T-helper 2 cell treated with Interferon-gamma antibody and Interleukin-4, amounts not matched to agents 100 ng/mL and 5 ng/mL, for 36 hours (primary cell): ENCODE results near the gene FAM131A. TPM values are rescaled to one million over a fixed set of nuclear protein-coding genes. Genes with fewer than 3 reads are reported as not detected.
"Not testable (repeated sequence)": the region's sequence is repeated elsewhere in the genome, so short reads cannot be mapped to it uniquely, and the experiment has no call there.

Source experiments
- intact Hi-C: fragments of 100-400 bp; cut with micrococcal nuclease; formaldehyde crosslinking; loops from one replicate; pipeline ENCODE4 v1.15.1; 2023
- total RNA-seq: library from RNA; stranded (reverse); gene quantifications from 2 replicates; pipeline ENCODE4 v1.2.3, GENCODE V29; 2022

FAM131A gene
- total RNA-seq, 1 donor from 2014 or later = 5.3 TPM

DNA sequence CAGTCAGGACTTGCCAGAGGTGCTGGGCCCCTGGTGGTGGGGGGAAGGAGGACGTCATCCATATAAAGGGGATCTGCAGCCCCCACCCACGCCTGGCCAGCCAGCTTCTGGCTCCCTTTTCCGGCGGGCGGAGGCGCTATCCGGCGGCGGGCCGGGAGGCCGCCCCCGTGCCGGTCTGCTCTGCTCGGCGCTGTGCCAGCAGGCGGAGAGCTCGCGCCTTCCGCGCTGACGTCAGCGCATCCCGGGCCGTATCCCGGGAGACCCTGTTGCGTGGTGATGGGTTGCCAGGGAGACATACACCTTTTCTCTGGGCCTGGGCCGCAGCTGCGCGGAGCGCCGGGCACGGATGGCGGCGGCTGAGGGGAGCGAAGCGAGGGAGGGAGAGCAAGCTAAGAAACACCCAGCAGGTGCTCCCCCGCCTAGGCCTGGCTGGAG, 1.1 kb downstream of the FAM131A start:
- intact Hi-C loops = no loop called here

DNA sequence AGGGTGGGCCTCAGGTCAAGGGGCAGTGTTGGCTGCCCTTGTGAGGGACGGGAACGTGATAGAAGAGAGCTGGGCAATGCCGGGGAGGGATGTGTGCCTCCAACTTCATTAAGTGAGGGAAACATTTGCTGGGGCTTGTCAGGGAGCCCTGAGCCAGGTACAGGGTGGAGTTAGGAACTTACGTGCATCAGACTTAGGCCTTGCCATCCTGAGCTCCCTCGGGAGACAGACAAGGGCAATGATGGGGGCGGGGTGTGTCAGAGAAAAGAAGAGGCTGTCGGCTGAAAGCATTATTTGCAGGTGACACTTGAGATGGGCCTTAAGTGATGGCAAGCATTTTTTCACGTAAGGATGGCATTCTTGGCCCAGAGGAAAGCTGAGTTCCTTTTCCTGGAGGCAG, 1.6 kb downstream of the FAM131A start:
- intact Hi-C loops = no loop called here

DNA sequence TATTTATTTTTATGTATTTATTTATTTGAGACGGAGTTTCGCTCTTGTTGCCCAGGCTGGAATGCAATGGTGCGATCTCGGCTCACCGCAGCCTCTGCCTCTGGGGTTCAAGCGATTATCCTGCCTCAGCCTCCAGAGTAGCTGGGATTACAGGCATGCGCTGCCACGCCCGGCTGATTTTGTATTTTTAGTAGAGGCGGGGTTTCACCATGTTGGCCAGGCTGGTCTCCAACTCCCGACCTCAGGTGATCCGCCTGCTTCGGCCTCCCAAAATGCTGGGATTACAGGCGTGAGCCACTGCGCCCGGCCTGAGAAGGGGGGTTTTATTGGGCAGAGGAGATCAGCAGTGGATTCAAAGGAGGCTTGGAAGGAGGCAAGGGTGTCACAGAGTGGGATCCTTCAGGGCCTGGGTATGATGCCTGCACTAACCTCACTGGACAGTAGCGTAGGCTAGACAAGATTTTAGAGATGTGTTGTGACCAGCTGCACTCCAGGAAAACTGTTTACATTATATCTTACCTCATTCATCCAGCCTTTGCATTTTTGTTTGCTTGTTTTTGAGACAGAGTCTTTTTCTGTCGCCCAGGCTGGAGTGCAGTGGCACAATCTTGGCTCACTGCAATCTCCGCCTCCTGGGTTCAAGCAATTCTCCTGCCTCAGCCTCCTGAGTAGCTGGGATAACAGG, 2.2 kb downstream of the FAM131A start:
- intact Hi-C loops = not testable (repeated sequence)

DNA sequence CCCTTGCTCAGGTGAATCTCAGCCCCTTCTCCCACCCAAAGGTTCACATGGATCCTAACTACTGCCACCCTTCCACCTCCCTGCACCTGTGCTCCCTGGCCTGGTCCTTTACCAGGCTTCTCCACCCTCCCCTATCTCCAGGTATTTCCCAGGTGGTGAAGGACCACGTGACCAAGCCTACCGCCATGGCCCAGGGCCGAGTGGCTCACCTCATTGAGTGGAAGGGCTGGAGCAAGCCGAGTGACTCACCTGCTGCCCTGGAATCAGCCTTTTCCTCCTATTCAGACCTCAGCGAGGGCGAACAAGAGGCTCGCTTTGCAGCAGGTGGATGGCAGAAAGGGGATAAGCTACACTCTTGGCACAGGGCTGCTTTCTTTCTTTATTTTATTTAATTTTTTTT, 4.5 kb downstream of the FAM131A start:
- intact Hi-C loops = no loop called here

DNA sequence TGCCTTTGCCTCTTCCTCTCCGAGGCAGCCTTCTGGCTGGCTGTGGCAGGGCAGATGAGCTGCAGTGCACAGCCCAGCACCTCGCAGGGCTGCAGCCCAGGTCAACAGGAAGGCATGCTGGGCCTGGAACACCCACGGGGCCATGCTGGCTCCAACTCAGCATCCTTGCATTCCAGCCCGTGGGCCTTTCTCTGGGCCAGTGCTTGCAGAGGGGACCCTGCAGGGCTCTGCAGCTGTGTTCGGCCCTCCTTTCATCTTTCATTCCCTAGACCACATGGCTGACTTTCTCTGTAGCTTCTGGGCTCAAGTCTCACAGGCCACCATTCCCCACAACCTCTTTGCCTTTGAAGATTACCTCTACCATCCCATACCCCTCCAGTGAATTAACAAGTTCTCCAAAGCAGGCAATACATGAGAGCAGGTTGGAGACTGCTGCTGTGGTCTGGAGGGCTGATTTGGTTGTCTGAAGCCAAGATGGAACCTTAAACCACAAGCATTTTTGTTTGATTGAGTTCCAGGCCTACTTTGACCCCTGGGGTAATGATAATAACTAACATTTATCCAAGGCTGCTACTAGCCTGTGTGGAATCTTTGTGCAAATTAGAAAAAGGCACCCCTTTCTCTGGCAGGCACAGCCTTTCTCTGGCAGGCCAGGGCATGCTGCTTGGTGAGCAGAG, 5.9 kb downstream of the FAM131A start:
- intact Hi-C loops = no loop called here

DNA sequence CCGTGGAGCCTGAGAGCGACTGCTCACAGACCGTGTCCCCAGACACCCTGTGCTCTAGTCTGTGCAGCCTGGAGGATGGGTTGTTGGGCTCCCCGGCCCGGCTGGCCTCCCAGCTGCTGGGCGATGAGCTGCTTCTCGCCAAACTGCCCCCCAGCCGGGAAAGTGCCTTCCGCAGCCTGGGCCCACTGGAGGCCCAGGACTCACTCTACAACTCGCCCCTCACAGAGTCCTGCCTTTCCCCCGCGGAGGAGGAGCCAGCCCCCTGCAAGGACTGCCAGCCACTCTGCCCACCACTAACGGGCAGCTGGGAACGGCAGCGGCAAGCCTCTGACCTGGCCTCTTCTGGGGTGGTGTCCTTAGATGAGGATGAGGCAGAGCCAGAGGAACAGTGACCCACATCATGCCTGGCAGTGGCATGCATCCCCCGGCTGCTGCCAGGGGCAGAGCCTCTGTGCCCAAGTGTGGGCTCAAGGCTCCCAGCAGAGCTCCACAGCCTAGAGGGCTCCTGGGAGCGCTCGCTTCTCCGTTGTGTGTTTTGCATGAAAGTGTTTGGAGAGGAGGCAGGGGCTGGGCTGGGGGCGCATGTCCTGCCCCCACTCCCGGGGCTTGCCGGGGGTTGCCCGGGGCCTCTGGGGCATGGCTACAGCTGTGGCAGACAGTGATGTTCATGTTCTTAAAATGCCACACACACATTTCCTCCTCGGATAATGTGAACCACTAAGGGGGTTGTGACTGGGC, 7.3 kb downstream of the FAM131A start:
- intact Hi-C loops = no loop called here

DNA sequence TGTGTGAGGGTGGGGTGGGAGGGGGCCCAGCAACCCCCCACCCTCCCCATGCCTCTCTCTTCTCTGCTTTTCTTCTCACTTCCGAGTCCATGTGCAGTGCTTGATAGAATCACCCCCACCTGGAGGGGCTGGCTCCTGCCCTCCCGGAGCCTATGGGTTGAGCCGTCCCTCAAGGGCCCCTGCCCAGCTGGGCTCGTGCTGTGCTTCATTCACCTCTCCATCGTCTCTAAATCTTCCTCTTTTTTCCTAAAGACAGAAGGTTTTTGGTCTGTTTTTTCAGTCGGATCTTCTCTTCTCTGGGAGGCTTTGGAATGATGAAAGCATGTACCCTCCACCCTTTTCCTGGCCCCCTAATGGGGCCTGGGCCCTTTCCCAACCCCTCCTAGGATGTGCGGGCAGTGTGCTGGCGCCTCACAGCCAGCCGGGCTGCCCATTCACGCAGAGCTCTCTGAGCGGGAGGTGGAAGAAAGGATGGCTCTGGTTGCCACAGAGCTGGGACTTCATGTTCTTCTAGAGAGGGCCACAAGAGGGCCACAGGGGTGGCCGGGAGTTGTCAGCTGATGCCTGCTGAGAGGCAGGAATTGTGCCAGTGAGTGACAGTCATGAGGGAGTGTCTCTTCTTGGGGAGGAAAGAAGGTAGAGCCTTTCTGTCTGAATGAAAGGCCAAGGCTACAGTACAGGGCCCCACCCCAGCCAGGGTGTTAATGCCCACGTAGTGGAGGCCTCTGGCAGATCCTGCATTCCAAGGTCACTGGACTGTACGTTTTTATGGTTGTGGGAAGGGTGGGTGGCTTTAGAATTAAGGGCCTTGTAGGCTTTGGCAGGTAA, 8.1 kb downstream of the FAM131A start:
- intact Hi-C loops = no loop called here

DNA sequence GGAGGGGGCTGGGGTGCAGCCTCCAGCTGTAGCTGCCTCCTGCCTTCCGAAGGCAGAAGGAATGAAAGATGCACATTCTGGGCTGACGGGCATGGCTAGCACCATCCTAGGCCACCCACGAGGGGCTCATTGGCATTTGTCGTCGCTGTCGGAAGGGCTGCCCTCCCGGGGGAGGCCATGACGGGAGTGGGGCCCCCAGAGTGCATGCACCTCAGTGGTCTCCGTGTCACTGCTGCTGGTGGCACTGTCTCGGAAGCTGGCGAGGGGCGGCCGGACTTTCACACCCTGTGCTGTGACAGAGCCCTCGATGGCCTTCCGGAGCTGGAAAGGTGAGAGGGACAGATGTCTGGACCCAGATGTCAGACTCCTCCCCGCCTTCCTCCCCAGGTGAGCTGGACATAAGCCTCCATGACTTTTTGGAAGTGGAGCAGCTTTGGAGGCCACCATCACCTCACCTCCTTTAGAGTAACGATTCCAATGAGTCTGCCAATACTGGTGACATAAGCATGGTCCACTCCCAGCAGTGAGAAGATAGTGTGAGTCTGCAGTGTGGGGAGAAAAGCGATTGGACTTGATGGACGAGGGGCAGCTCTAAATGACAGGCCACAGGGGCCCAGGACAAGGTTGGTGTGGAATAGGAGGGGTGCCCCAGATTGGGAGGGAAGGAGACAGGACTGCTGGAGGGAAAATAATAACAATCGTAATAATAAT, 9.2 kb downstream of the FAM131A start:
- intact Hi-C loops = no loop called here

DNA sequence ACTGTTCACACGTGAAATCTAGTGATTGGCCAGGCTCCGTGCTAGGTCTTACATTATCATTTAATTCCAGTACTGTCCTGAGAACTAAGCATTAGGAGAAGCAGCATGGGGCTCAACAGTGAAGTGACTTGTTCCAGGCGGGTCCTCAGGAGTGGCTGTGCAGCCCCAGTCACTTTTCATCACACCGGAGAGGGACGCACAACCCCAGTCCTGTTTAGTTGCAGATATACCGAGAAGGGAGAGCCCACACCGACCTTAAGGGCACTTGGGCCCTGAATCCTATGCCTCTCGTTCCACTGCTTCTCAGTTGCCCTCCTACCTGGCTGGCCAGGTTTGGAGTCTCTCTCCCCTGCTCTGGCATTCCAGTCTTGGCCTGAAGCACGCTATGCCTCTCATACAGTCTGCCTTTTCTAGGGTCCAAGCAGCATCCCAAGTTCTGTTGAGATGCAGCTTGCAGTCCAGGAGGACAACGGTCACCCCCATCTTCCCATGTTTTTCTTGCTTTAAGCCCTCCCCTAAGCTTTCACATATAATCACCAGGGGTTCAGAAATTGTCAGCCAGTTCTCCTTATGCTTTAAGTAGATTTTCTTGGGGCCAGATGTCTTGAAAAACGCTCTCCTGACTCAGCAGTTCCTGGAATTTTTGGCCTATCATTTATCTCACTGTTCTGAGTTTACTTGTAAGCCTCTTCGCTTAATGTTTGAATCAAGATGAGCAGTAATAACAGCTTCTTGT, 10.1 kb downstream of the FAM131A start:
- intact Hi-C loops = no loop called here

DNA sequence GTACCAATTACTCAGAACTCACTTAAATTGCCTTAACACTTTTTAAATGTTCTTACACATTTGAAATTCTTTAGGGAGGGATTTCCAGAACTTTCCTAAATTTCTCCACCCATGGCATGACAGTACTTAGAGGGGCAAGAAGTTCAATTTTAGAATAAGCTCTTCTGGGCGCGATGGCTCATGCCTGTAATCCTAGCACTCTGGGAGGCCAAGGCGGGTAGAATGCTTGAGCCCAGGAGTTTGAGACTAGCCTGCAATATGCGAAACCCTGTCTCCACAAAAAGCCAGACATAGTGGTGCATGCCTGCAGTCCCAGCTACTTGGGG, 10.6 kb downstream of the FAM131A start:
- intact Hi-C loops = no loop called here

DNA sequence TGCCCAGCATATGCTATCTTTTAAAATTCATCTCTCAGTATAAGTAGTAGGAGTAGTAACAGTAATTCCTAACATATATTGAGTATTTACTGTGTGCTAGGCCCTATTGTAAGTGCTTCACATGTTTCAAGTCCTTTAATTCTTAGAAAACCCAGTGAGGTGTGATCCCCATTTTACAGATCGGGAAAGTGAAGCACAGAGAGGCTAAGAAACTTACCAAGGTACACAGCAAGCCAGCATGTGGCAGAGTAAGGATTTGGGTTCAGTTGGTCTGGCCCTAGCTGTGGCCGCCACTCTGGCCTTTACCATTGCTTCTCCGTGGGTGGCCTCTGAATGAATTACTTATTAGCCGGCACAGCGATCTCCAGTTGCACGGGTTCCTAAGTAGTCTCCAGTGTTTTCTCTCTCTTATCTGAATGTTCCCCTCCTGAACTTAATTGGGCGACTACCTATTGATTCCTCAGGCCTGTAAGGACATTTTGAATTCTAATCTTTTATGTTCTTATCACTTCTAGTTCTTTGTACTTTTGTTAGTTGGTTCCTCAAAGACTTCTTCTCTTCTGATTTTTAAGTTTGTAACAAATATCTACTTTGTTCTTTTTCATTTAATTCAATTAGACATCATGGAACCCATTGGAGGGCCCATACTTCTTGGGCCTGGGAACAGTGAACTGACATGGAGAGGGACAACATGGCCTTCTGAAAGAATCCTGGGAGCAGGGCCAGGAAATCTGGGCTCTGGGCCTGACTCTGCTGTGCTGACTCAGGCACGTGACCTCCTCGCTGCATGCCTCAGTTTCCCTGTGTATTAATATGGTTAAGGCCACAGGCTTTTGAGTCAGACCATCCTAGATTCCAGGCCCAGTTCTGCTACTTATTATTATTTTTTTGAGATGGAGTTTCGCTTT, 12.4 kb downstream of the FAM131A start:
- intact Hi-C loops = no loop called here

DNA sequence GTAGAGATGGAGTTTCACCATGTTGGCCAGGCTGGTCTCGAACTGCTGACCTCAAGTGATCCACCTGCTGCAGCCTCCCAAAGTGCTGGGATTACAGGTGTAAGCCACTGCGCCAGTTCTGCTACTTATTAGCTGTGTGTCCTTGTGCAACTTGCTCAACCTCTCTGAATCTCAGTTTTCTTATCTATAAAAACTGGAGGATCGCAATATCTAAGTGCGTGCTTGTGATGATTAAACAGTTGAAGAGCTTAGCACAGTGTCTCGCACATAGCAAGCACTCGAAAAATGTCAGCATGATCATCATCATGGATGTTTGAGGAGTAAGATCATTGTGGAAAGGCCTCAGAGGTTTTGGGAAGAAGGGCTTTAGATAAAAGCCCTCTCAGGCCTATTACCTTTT, 13.2 kb downstream of the FAM131A start:
- intact Hi-C loops = no loop called here

DNA sequence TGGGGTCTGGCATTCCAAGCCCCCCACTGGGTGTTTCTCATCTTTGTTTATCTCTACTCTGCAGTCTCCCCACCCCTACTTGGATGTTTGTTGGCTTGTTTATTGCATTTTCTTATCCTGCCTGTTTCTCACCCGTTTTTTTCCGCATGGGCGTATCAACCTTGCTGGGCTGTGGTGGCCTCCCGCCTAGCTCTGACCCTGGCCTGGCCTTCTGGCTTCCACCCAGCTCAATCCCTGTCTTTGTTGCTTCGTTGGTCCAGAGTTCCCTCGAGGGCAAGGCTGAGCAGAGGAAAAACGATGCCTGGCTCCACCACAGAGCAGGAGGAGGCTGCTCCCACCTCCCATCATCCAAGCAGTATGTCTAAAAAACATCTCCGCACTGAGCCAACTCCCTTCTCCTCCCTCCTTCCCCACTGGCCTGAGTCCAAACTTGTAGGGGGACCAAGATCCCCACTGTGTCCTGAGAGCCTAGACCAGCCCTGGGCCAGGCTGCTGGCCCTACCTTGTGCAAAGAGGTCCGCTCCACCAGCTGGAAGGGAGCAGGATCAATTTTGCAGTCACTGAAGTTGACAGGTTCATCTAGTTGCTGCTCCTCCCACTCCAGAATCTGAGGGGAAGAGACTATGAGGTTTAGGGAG, 14.2 kb downstream of the FAM131A start:
- intact Hi-C loops = no loop called here

DNA sequence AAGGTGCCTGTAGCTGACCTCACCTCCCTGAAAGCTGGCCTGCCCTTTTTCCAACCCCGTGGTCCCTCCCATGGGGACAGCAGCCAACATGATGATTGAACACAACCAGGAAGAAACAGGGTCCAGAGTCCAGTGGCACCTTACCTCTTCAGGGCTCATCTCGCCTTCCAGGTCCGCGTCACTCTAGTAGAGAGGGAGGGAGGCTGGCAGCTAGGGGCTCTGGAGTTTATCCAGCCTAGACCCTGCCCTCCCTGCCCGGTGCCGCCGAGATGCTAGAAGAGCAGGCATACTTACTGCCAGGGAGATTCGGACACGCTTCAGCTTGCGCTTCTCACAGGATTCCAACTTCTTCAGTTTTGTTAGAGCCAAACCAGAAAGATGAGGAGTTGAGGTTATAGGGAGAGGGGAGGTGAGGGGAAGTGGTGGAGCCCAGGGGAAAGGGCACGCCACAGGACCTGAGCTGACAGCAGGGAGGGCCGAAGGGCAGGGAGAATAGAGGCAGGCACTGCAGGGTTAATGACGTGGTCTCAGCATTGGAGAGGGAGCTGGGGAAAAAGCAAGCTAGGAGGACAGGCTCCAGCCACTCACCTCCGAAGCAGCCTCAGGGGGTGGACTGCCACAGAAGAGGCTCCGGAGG, 14.9 kb downstream of the FAM131A start:
- intact Hi-C loops = no loop called here

DNA sequence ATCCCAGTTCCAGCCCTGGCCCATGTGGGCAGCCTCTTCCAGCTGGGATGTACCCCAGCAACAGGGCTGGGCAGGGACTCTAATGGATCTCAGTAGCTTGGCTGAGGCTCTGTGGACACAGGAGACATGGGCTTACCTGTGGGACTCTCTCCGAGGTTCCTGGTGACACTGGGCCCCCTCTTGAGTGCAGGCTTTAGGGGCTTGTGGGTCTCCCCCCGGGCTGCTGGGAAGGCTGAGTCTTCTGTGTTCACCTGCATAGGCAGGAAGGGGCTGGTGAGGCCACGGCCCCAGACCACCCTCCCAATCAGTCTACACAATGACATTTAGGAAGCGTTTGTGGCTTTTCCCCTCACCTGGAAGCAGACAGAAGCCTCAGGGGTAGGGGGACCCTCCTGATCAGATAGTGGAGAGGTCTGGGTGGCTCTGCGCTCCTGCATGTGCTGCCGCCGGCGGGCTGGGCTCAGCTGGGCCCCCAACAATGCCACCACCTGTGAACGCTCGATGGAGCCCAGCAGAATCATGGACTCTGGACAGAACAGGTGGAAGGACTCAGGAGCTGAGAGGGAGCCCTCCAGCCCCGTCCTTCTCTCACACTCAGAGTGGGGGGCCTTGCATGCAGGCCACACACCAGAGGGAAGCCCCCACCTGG, 15.6 kb downstream of the FAM131A start:
- intact Hi-C loops = no loop called here

DNA sequence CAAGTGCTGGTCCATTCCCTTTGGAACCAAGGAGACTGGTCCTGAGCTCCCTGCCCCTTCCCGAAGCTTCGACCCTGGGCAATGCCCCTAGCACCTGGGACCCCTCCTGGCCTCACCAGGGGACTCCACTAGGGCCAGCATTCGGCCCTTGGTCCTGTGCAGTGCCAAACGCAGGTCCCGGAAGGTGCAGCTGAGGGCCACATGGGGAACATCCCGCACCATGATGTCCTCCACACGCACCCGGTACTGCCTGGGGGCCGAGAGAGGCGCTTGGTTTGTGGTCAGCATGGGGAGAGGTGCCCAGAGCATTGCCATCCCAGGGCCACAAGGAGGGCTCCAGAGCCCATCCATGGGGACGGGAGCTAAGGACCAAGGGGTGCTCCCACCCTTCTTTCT, 16.1 kb downstream of the FAM131A start:
- intact Hi-C loops = no loop called here

DNA sequence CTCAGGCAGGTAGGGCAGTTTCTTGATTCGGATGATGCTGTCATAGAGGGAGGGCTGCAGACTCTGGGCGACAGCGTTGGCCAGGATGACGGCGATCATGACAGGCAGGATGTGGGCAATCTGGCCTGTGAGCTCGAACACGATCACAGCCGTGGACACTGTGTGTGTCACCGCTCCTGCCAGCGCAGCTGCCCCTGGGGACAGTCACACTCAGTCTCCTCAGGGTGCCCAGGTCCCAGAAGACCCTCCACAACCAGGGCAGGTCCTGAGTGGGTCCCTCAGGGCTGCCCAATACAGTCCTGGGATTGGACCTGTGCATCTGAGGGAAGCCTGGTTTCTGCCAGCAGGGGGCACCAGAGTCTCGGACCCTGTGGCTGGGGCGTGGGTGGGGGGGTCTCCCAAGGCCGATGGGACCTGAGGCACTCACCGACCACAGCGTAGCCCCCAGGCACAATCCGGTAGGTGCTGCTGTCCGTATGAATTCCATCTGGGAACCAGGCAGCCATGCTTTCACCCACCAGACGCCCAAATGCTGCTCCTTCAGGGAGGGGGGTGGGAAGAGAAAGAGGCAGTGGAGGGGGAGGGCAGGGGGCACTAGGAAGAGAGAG, 16.8 kb downstream of the FAM131A start:
- intact Hi-C loops = loop anchor here (2.0 kb wide), 1 partner anchor 17 kb away; the partner anchor contains the start of gene FAM131A
